ENCODE results near the gene EFCC1. TPM values are rescaled to one million over a fixed set of nuclear protein-coding genes. Genes with fewer than 3 reads are reported as not detected.

EFCC1 gene
- total and polyA plus RNA-seq, 2 experiments from 2014 or later: 0.23 to 0.50 TPM

DNA sequence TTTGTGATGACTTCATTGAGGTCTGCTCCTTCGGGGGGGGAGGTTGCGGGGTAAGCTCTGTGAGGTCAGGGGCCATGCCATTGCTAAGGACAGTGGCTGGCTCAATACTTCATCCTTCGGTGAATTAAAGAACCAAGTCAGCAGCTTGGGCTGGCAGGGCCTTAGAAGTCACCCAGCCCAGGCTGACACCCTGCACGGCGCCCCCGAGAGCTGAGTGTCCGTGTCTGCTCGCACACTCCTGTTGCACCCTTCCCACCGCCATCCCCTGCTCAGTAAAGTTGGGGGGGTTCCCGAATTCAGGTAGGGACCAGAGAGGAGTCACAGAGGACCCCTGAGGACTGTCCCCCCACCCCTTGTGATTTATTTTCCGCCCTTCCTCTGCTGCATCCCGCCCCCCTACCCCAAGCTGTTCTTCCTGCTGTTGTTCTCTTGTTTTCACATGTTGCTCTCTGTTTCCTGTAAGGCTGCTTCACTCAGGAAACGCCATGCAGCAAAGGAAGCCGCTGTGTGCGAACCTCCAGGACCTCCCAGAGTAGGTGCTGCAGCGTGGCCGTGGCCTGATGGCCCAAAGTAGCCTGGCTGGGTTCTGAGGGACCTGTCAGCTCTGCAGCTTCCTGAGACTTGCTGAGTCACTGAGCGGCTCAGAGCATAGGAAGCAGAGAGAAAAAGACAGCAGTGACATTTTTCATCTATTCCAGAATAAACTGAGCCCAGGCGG, 14.4 kb downstream of the EFCC1 start:
- no peaks in the 10 kb centered on the region for H3K27me3 ChIP-seq
- H4K20me1 ChIP-seq (ENCODE audit: insufficient read depth, poor library complexity, severe bottlenecking): no peaks in the 10 kb centered on the region
- 85% methylated on average over 19 of the region's 19 CpGs for WGBS (ENCODE audit: low lambda C conversion rate, missing lambda C conversion rate)
- no peaks in the 10 kb centered on the region for H3K9me3 ChIP-seq (ENCODE audit: low read depth)
- H3K4me3 ChIP-seq: no peak overlapping the region
- H3K27ac ChIP-seq: no peak overlapping the region
- H2AFZ ChIP-seq: no peak overlapping the region
- H3K79me2 ChIP-seq: no peaks in the 10 kb centered on the region
- TF ChIP-seq EZH2 (IDR thresholded peaks at IDR 0.05; ENCODE audit: borderline replicate concordance) (no peak), EZH2phosphoT487 (IDR thresholded peaks at IDR 0.05; ENCODE audit: low read depth, severe bottlenecking, unreplicated experiment) (no peak)
- TF ChIP-seq, protein P1, sequence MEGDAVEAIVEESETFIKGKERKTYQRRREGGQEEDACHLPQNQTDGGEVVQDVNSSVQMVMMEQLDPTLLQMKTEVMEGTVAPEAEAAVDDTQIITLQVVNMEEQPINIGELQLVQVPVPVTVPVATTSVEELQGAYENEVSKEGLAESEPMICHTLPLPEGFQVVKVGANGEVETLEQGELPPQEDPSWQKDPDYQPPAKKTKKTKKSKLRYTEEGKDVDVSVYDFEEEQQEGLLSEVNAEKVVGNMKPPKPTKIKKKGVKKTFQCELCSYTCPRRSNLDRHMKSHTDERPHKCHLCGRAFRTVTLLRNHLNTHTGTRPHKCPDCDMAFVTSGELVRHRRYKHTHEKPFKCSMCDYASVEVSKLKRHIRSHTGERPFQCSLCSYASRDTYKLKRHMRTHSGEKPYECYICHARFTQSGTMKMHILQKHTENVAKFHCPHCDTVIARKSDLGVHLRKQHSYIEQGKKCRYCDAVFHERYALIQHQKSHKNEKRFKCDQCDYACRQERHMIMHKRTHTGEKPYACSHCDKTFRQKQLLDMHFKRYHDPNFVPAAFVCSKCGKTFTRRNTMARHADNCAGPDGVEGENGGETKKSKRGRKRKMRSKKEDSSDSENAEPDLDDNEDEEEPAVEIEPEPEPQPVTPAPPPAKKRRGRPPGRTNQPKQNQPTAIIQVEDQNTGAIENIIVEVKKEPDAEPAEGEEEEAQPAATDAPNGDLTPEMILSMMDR (IDR thresholded peaks at IDR 0.05; ENCODE audit: poor library complexity): no peak
- H3K4me2 ChIP-seq: no peak overlapping the region
- no peaks in the 10 kb centered on the region for H3K9me2 ChIP-seq (replicated peaks; ENCODE audit: insufficient read depth)
- DNase-seq (ENCODE audit: low spot score): no peak
- H3K36me3 ChIP-seq (replicated peaks; ENCODE audit: insufficient read depth, low read depth): no peaks in the 10 kb centered on the region
- peaks cover 6% of the 10 kb centered on the region for H3K4me1 ChIP-seq (ENCODE audit: insufficient read depth)

DNA sequence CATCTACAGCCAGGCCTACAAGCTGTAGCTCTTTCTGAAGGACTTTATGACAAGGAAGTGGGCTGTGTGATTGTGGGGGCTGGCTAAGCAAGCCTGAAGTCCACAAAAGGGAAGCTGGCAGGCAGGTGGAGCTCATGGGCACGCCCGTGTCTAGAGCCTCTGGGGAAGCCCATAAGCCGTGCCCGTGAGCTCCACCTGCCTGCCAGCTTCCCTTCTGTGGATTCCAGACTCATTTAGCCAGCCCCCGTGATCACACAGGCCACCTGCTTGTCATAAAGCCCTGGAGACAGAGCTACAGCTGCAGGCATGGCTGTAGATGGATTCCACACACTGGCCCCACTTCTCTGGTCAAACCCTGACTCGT, 15.2 kb downstream of the EFCC1 start:
- H3K4me2 ChIP-seq: no peak overlapping the region
- no peak overlapping the region for H3K4me3 ChIP-seq
- TF ChIP-seq, protein P1 (IDR thresholded peaks at IDR 0.05; ENCODE audit: poor library complexity): no peak
- no peak for TF ChIP-seq EZH2 (IDR thresholded peaks at IDR 0.05; ENCODE audit: borderline replicate concordance)
- no peaks in the 10 kb centered on the region for H3K27me3 ChIP-seq
- WGBS (ENCODE audit: low lambda C conversion rate, missing lambda C conversion rate): 52% methylated on average over 6 of the region's 6 CpGs
- DNase-seq (ENCODE audit: low spot score): peak; percentile 44
- H3K27ac ChIP-seq: no peak overlapping the region
- H3K4me1 ChIP-seq (ENCODE audit: insufficient read depth): peaks cover 6% of the 10 kb centered on the region
- H4K20me1 ChIP-seq (ENCODE audit: insufficient read depth, poor library complexity, severe bottlenecking): no peaks in the 10 kb centered on the region
- H3K9me2 ChIP-seq (replicated peaks; ENCODE audit: insufficient read depth): no peaks in the 10 kb centered on the region
- H3K9me3 ChIP-seq (ENCODE audit: low read depth): no peaks in the 10 kb centered on the region
- no peak overlapping the region for H2AFZ ChIP-seq
- H3K79me2 ChIP-seq: no peaks in the 10 kb centered on the region
- no peaks in the 10 kb centered on the region for H3K36me3 ChIP-seq (replicated peaks; ENCODE audit: insufficient read depth, low read depth)

DNA sequence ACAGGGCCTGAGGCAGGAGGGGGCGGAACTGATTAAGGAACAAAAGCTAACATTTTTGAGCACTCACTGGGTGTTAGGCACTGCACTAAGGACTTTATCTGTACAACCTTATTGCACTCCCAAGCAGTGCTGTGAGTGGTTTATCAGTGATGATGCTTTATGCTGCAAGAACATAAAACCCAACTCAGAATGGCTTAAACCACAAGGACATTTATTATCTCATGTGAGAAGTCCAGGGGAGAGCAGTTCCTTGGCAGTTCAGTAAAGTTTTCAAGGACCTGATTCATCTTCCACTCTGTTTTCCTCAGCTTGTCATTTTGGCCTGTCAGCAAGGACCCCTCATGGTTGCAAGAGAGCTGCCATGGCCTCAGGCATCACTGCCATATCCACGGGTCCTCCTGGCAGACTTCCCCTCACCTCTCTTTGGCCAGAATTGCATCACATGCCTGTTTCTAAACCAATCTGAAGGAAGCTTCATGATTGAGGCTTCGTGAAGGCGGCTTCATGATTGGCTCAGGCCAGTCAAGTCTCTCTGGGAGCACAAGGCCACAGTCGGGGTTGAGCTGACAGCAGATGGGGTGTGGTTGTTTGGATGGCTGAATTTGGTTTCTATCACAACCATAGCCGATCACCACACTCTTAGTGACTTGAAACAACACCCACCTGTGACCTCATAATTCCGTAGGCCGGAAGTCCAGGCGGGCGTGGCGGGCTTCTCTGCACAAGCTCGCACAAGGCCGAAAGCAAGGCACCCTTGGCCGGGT, 15.8 kb downstream of the EFCC1 start:
- Histone ChIP-seq H3K9me3 (ENCODE audit: low read depth) (no peaks in the 10 kb centered on the region), H3K4me2 (no peak overlapping the region), H3K9me2 (replicated peaks; ENCODE audit: insufficient read depth) (no peaks in the 10 kb centered on the region), H3K4me3 (no peak overlapping the region), H3K27me3 (no peaks in the 10 kb centered on the region), H4K20me1 (ENCODE audit: insufficient read depth, poor library complexity, severe bottlenecking) (no peaks in the 10 kb centered on the region), H3K36me3 (replicated peaks; ENCODE audit: insufficient read depth, low read depth) (no peaks in the 10 kb centered on the region), H2AFZ (no peak overlapping the region), H3K79me2 (no peaks in the 10 kb centered on the region), H3K27ac (no peak overlapping the region), H3K4me1 (ENCODE audit: insufficient read depth) (peaks cover 6% of the 10 kb centered on the region)
- no peak for DNase-seq (ENCODE audit: low spot score)
- TF ChIP-seq, protein P1 (IDR thresholded peaks at IDR 0.05; ENCODE audit: poor library complexity): no peak
- TF ChIP-seq EZH2 (IDR thresholded peaks at IDR 0.05; ENCODE audit: borderline replicate concordance) (no peak), EZH2phosphoT487 (IDR thresholded peaks at IDR 0.05; ENCODE audit: low read depth, severe bottlenecking, unreplicated experiment) (no peak)
- 93% methylated on average over 14 of the region's 14 CpGs for WGBS (ENCODE audit: low lambda C conversion rate, missing lambda C conversion rate)
